ENCODE results near the gene OR8G1. TPM values are rescaled to one million over a fixed set of nuclear protein-coding genes. Genes with fewer than 3 reads are reported as not detected.

The OR8G1 gene
- total RNA-seq, 1 donor from 2014 or later, result not detected

- FAIRE-seq, result no peak
These were observed 35.2 kb downstream of the OR8G1 start for GRCh38 chr11:124276081-124276480.

GRCh38 chr11:124277207-124277606, 36.3 kb downstream of the OR8G1 start:
- H3K4me3 Mint-ChIP-seq (ENCODE audit: unreplicated experiment), result no peak overlapping the region
- no peaks in the 10 kb centered on the region for H3K36me3 Mint-ChIP-seq (ENCODE audit: low read depth, unreplicated experiment)
- Histone ChIP-seq H3K36me3 (ENCODE audit: insufficient read depth, low read length) (no peaks in the 10 kb centered on the region), H3K9ac (ENCODE audit: low read length) (no peak overlapping the region), H3K79me2 (ENCODE audit: insufficient read depth, low read length) (no peaks in the 10 kb centered on the region), H4K20me1 (ENCODE audit: insufficient read depth, low read length) (no peaks in the 10 kb centered on the region), H3K9me3 (ENCODE audit: insufficient read depth, low read depth, low read length) (no peaks in the 10 kb centered on the region), H3K4me2 (ENCODE audit: low read length) (no peak overlapping the region), H3K4me3 (ENCODE audit: insufficient read depth, low read depth, low read length) (no peak overlapping the region), H3K27me3 (ENCODE audit: insufficient read depth, low read length) (peaks cover 3% of the 10 kb centered on the region), H3K27ac (ENCODE audit: low read depth, low read length) (no peak overlapping the region), H3K4me1 (ENCODE audit: insufficient read depth, low read length) (no peaks in the 10 kb centered on the region), H2AFZ (ENCODE audit: low read depth, low read length) (no peak overlapping the region)
- H3K27ac Mint-ChIP-seq (ENCODE audit: unreplicated experiment), result no peak overlapping the region
- no peaks in the 10 kb centered on the region for H3K4me1 Mint-ChIP-seq (ENCODE audit: low read depth, unreplicated experiment)
- H3K27me3 Mint-ChIP-seq (ENCODE audit: low read depth, unreplicated experiment), result no peaks in the 10 kb centered on the region
- FAIRE-seq, result no peak
- H3K9me3 Mint-ChIP-seq (ENCODE audit: unreplicated experiment), result peaks cover 3% of the 10 kb centered on the region
- TF ChIP-seq CTCF (IDR thresholded peaks at IDR 0.05; ENCODE audit: insufficient read depth, low read depth, low read length) (no peak), EZH2 (IDR thresholded peaks at IDR 0.05; ENCODE audit: insufficient read depth, low read length) (no peak)
- no peak for DNase-seq (ENCODE audit: low read depth)

More at GRCh38 chr11:124276081-124276480, 35.2 kb downstream of the OR8G1 start:
- no peak overlapping the region for H2AFZ ChIP-seq (ENCODE audit: low read depth, low read length)
- no peaks in the 10 kb centered on the region for H3K36me3 Mint-ChIP-seq (ENCODE audit: low read depth, unreplicated experiment)
- H3K27me3 Mint-ChIP-seq (ENCODE audit: low read depth, unreplicated experiment), result no peaks in the 10 kb centered on the region
- H3K9me3 Mint-ChIP-seq (ENCODE audit: unreplicated experiment), result peaks cover 2% of the 10 kb centered on the region
- H4K20me1 ChIP-seq (ENCODE audit: insufficient read depth, low read length), result no peaks in the 10 kb centered on the region
- H3K4me3 ChIP-seq (ENCODE audit: insufficient read depth, low read depth, low read length), result no peak overlapping the region
- no peaks in the 10 kb centered on the region for H3K9me3 ChIP-seq (ENCODE audit: insufficient read depth, low read depth, low read length)
- no peak overlapping the region for H3K27ac Mint-ChIP-seq (ENCODE audit: unreplicated experiment)
- peaks cover 3% of the 10 kb centered on the region for H3K27me3 ChIP-seq (ENCODE audit: insufficient read depth, low read length)
- H3K79me2 ChIP-seq (ENCODE audit: insufficient read depth, low read length), result no peaks in the 10 kb centered on the region
- peak overlapping the region; percentile 21 for H3K4me2 ChIP-seq (ENCODE audit: low read length)
- DNase-seq (ENCODE audit: low read depth), result peak; percentile 96
- no peaks in the 10 kb centered on the region for H3K36me3 ChIP-seq (ENCODE audit: insufficient read depth, low read length)
- TF ChIP-seq EZH2 (IDR thresholded peaks at IDR 0.05; ENCODE audit: insufficient read depth, low read length) (no peak), CTCF (IDR thresholded peaks at IDR 0.05; ENCODE audit: insufficient read depth, low read depth, low read length) (no peak)
- no peaks in the 10 kb centered on the region for H3K4me1 ChIP-seq (ENCODE audit: insufficient read depth, low read length)
- H3K4me1 Mint-ChIP-seq (ENCODE audit: low read depth, unreplicated experiment), result no peaks in the 10 kb centered on the region
- H3K4me3 Mint-ChIP-seq (ENCODE audit: unreplicated experiment), result no peak overlapping the region
- H3K27ac ChIP-seq (ENCODE audit: low read depth, low read length), result no peak overlapping the region
- no peak overlapping the region for H3K9ac ChIP-seq (ENCODE audit: low read length)

- Mint-ChIP-seq H3K4me3 (ENCODE audit: unreplicated experiment) (no peak overlapping the region), H3K27ac (ENCODE audit: unreplicated experiment) (no peak overlapping the region), H3K4me1 (ENCODE audit: low read depth, unreplicated experiment) (no peaks in the 10 kb centered on the region), H3K27me3 (ENCODE audit: low read depth, unreplicated experiment) (no peaks in the 10 kb centered on the region), H3K36me3 (ENCODE audit: low read depth, unreplicated experiment) (no peaks in the 10 kb centered on the region), H3K9me3 (ENCODE audit: unreplicated experiment) (peaks cover 3% of the 10 kb centered on the region)
- DNase-seq (ENCODE audit: low read depth) (no peak), FAIRE-seq (no peak)
- Histone ChIP-seq H4K20me1 (ENCODE audit: insufficient read depth, low read length) (no peaks in the 10 kb centered on the region), H3K27me3 (ENCODE audit: insufficient read depth, low read length) (peaks cover 3% of the 10 kb centered on the region), H3K4me3 (ENCODE audit: insufficient read depth, low read depth, low read length) (no peak overlapping the region), H2AFZ (ENCODE audit: low read depth, low read length) (no peak overlapping the region), H3K9ac (ENCODE audit: low read length) (no peak overlapping the region), H3K4me2 (ENCODE audit: low read length) (no peak overlapping the region), H3K27ac (ENCODE audit: low read depth, low read length) (no peak overlapping the region), H3K9me3 (ENCODE audit: insufficient read depth, low read depth, low read length) (no peaks in the 10 kb centered on the region), H3K4me1 (ENCODE audit: insufficient read depth, low read length) (no peaks in the 10 kb centered on the region), H3K36me3 (ENCODE audit: insufficient read depth, low read length) (no peaks in the 10 kb centered on the region), H3K79me2 (ENCODE audit: insufficient read depth, low read length) (no peaks in the 10 kb centered on the region)
- TF ChIP-seq CTCF (IDR thresholded peaks at IDR 0.05; ENCODE audit: insufficient read depth, low read depth, low read length), result no peak
- no peak for TF ChIP-seq EZH2 (IDR thresholded peaks at IDR 0.05; ENCODE audit: insufficient read depth, low read length)
These were observed 36.9 kb downstream of the OR8G1 start for GRCh38 chr11:124277804-124278203.

All from astrocyte (in vitro differentiated cells and primary cell).